ENCODE data around the gene ULK2. TPM values are rescaled to one million over a fixed set of nuclear protein-coding genes. Genes with fewer than 3 reads are reported as not detected.
"Not testable (repeated sequence)": the region's sequence is repeated elsewhere in the genome, so short reads cannot be mapped to it uniquely, and the experiment has no call there.

ULK2 gene
- total RNA-seq, 1 donor from 2014 or later = 29.0 TPM

- H3K27ac Mint-ChIP-seq = peak overlapping the region; percentile 85
- peaks cover 5% of the 10 kb centered on the region for H3K4me1 Mint-ChIP-seq (ENCODE audit: low read depth)
- peak; percentile 57 for DNase-seq (ENCODE audit: low spot score, unreplicated experiment)
Observed at GRCh38 chr17:19867079-19867328, 732 bp downstream of the ULK2 start.

GRCh38 chr17:19865021-19865420 lies 2.7 kb downstream of the ULK2 start:
- TF ChIP-seq CTCF (IDR thresholded peaks at IDR 0.05; ENCODE audit: unreplicated experiment) = no peak
- no peak for DNase-seq (ENCODE audit: low spot score, unreplicated experiment)
- no peaks in the 10 kb centered on the region for H3K27me3 Mint-ChIP-seq
- no peak overlapping the region for H3K4me3 Mint-ChIP-seq (ENCODE audit: low read depth)
- peaks cover 5% of the 10 kb centered on the region for H3K36me3 Mint-ChIP-seq (ENCODE audit: insufficient read depth)
- no peak overlapping the region for H3K27ac Mint-ChIP-seq
- H3K9me3 Mint-ChIP-seq (ENCODE audit: low read depth) = no peaks in the 10 kb centered on the region
- peaks cover 4% of the 10 kb centered on the region for H3K4me1 Mint-ChIP-seq (ENCODE audit: low read depth)

More at GRCh38 chr17:19867079-19867328, 732 bp downstream of the ULK2 start:
- TF ChIP-seq CTCF (IDR thresholded peaks at IDR 0.05; ENCODE audit: unreplicated experiment) = peak; percentile 24
- H3K4me3 Mint-ChIP-seq (ENCODE audit: low read depth) = peak overlapping the region; percentile 81
- no peaks in the 10 kb centered on the region for H3K27me3 Mint-ChIP-seq
- peaks cover 3% of the 10 kb centered on the region for H3K36me3 Mint-ChIP-seq (ENCODE audit: insufficient read depth)
- H3K9me3 Mint-ChIP-seq (ENCODE audit: low read depth) = no peaks in the 10 kb centered on the region

GRCh38 chr17:19860647-19861177 lies 7.0 kb downstream of the ULK2 start:
- not testable (repeated sequence) for H3K9me3 Mint-ChIP-seq (ENCODE audit: low read depth); H3K27ac Mint-ChIP-seq; H3K4me3 Mint-ChIP-seq (ENCODE audit: low read depth); H3K27me3 Mint-ChIP-seq; DNase-seq (ENCODE audit: low spot score, unreplicated experiment); H3K4me1 Mint-ChIP-seq (ENCODE audit: low read depth)
- H3K36me3 Mint-ChIP-seq (ENCODE audit: insufficient read depth) = peaks cover 12% of the 10 kb centered on the region

GRCh38 chr17:19857640-19858039 lies 10.1 kb downstream of the ULK2 start:
- Mint-ChIP-seq H3K4me3 (ENCODE audit: low read depth) (no peak overlapping the region), H3K9me3 (ENCODE audit: low read depth) (no peaks in the 10 kb centered on the region), H3K36me3 (ENCODE audit: insufficient read depth) (peaks cover 16% of the 10 kb centered on the region), H3K27ac (no peak overlapping the region), H3K27me3 (no peaks in the 10 kb centered on the region), H3K4me1 (ENCODE audit: low read depth) (no peaks in the 10 kb centered on the region)
- TF ChIP-seq CTCF (IDR thresholded peaks at IDR 0.05; ENCODE audit: unreplicated experiment) = no peak
- no peak for DNase-seq (ENCODE audit: low spot score, unreplicated experiment)

GRCh38 chr17:19833914-19834313 lies 33.8 kb downstream of the ULK2 start:
- H3K27me3 Mint-ChIP-seq = no peaks in the 10 kb centered on the region
- no peak for TF ChIP-seq CTCF (IDR thresholded peaks at IDR 0.05; ENCODE audit: unreplicated experiment)
- no peaks in the 10 kb centered on the region for H3K4me1 Mint-ChIP-seq (ENCODE audit: low read depth)
- no peaks in the 10 kb centered on the region for H3K9me3 Mint-ChIP-seq (ENCODE audit: low read depth)
- no peak overlapping the region for H3K4me3 Mint-ChIP-seq (ENCODE audit: low read depth)
- H3K27ac Mint-ChIP-seq = no peak overlapping the region
- no peak for DNase-seq (ENCODE audit: low spot score, unreplicated experiment)
- peaks cover 29% of the 10 kb centered on the region for H3K36me3 Mint-ChIP-seq (ENCODE audit: insufficient read depth)

- Mint-ChIP-seq H3K27me3 (no peaks in the 10 kb centered on the region), H3K27ac (no peak overlapping the region), H3K4me3 (ENCODE audit: low read depth) (no peak overlapping the region), H3K4me1 (ENCODE audit: low read depth) (no peaks in the 10 kb centered on the region), H3K36me3 (ENCODE audit: insufficient read depth) (peaks cover 25% of the 10 kb centered on the region), H3K9me3 (ENCODE audit: low read depth) (no peaks in the 10 kb centered on the region)
- TF ChIP-seq CTCF (IDR thresholded peaks at IDR 0.05; ENCODE audit: unreplicated experiment) = no peak
- no peak for DNase-seq (ENCODE audit: low spot score, unreplicated experiment)
Observed at GRCh38 chr17:19830061-19830460, 37.7 kb downstream of the ULK2 start.

Data from progenitor cell of endocrine pancreas (in vitro differentiated cells).